Glutamatergic neuron (in vitro differentiated cells): ENCODE measurements around the gene NUDT3. TPM values are rescaled to one million over a fixed set of nuclear protein-coding genes. Genes with fewer than 3 reads are reported as not detected.
A peak's percentile ranks its signal among the peaks of the same experiment; 100 is the strongest.

Source experiments
- DNase-seq: peaks from one replicate; pipeline ENCODE4 v3.0.0; 2022
- H3K27ac Mint-ChIP-seq: one replicate; pipeline ENCODE4 v1.8.0; 2020; ENCODE audit warnings: mild to moderate bottlenecking, mixed read lengths, inconsistent platforms; ENCODE audit not compliant: unreplicated experiment
- H3K27me3 Mint-ChIP-seq: one replicate; pipeline ENCODE4 v1.8.0; 2020; ENCODE audit warnings: mild to moderate bottlenecking, moderate library complexity, mixed read lengths, inconsistent platforms; ENCODE audit not compliant: unreplicated experiment
- H3K36me3 Mint-ChIP-seq: one replicate; pipeline ENCODE4 v1.8.0; 2020; ENCODE audit warnings: mild to moderate bottlenecking, mixed read lengths, inconsistent platforms; ENCODE audit not compliant: unreplicated experiment
- H3K4me1 Mint-ChIP-seq: one replicate; pipeline ENCODE4 v1.8.0; 2020; ENCODE audit warnings: mild to moderate bottlenecking, low read depth, mixed read lengths, inconsistent platforms; ENCODE audit not compliant: unreplicated experiment
- H3K4me3 Mint-ChIP-seq: one replicate; pipeline ENCODE4 v1.8.0; 2020; ENCODE audit warnings: mild to moderate bottlenecking, mixed read lengths, inconsistent platforms; ENCODE audit not compliant: unreplicated experiment
- H3K9me3 Mint-ChIP-seq: one replicate; pipeline ENCODE4 v1.8.0; 2020; ENCODE audit warnings: mild to moderate bottlenecking, moderate library complexity, mixed read lengths, inconsistent platforms; ENCODE audit not compliant: unreplicated experiment
- CTCF ChIP-seq: fragments of 200-600 bp; sonication (generic); IDR thresholded peaks from one replicate; pipeline ENCODE4 v1.5.0; 2021; ENCODE audit not compliant: partially characterized antibody, unreplicated experiment
- total RNA-seq: library from RNA; stranded (reverse); fragmentation: NEBNext Ultra II Directional; extraction: Animal tissue kit (Norgen Biotek cat#: 25700); gene quantifications from one replicate; pipeline ENCODE4 v1.2.1, GENCODE V29; 2021; ENCODE audit not compliant: unreplicated experiment

Gene NUDT3
- total RNA-seq, 1 donor from 2014 or later = 76.1 TPM

GRCh38 chr6:34340394-34340793 is 52.1 kb downstream of the NUDT3 start:
- no peak overlapping the region for H3K27ac Mint-ChIP-seq
- H3K4me1 Mint-ChIP-seq = peaks cover 28% of the 10 kb centered on the region
- DNase-seq = no peak
- H3K9me3 Mint-ChIP-seq = peaks cover 3% of the 10 kb centered on the region
- H3K4me3 Mint-ChIP-seq = no peak overlapping the region
- no peaks in the 10 kb centered on the region for H3K27me3 Mint-ChIP-seq
- H3K36me3 Mint-ChIP-seq = peaks cover 5% of the 10 kb centered on the region
- TF ChIP-seq CTCF = no peak

GRCh38 chr6:34339971-34340370 is 52.5 kb downstream of the NUDT3 start:
- no peak for DNase-seq
- Mint-ChIP-seq H3K27ac (peak overlapping the region; percentile 36), H3K36me3 (peaks cover 5% of the 10 kb centered on the region), H3K4me3 (no peak overlapping the region), H3K4me1 (peaks cover 28% of the 10 kb centered on the region), H3K9me3 (peaks cover 3% of the 10 kb centered on the region), H3K27me3 (no peaks in the 10 kb centered on the region)
- no peak for TF ChIP-seq CTCF

GRCh38 chr6:34339432-34339831 is 53.0 kb downstream of the NUDT3 start:
- no peak overlapping the region for H3K27ac Mint-ChIP-seq
- peaks cover 28% of the 10 kb centered on the region for H3K4me1 Mint-ChIP-seq

GRCh38 chr6:34338811-34339210 is 53.7 kb downstream of the NUDT3 start:
- Mint-ChIP-seq H3K9me3 (peaks cover 3% of the 10 kb centered on the region), H3K27ac (peak overlapping the region; percentile 39), H3K4me1 (peaks cover 30% of the 10 kb centered on the region), H3K4me3 (no peak overlapping the region), H3K36me3 (peaks cover 5% of the 10 kb centered on the region), H3K27me3 (no peaks in the 10 kb centered on the region)
- DNase-seq = no peak
- no peak for TF ChIP-seq CTCF

More at GRCh38 chr6:34339432-34339831, 53.0 kb downstream of the NUDT3 start:
- TF ChIP-seq CTCF = no peak
- Mint-ChIP-seq H3K27me3 (no peaks in the 10 kb centered on the region), H3K36me3 (peaks cover 5% of the 10 kb centered on the region), H3K9me3 (peaks cover 3% of the 10 kb centered on the region), H3K4me3 (no peak overlapping the region)
- DNase-seq = no peak

GRCh38 chr6:34338377-34338776 is 54.1 kb downstream of the NUDT3 start:
- Mint-ChIP-seq H3K9me3 (peaks cover 3% of the 10 kb centered on the region), H3K27ac (no peak overlapping the region), H3K4me3 (no peak overlapping the region), H3K36me3 (peaks cover 5% of the 10 kb centered on the region), H3K4me1 (peaks cover 30% of the 10 kb centered on the region), H3K27me3 (no peaks in the 10 kb centered on the region)
- DNase-seq = no peak
- no peak for TF ChIP-seq CTCF
